Uterus (tissue), 4 donors: ENCODE measurements around the gene REM1. TPM values are rescaled to one million over a fixed set of nuclear protein-coding genes. Genes with fewer than 3 reads are reported as not detected.

Source experiments
- DNase-seq, 2 donors: peaks; one replicate each; pipeline ENCODE4 v3.0.0-alpha.2; 2019 to 2020
- H3K27ac ChIP-seq, 2 donors: fragments of 200-600 bp; sonication (generic); 1 replicate in 1 of 2; 2 replicates in 1 of 2; pipeline ENCODE4 v1.5.1; 2016 to 2018
- H3K27me3 ChIP-seq, 2 donors: fragments of 200-600 bp; sonication (generic); one replicate each; pipeline ENCODE4 v1.5.1; 2018 to 2019; ENCODE audit warnings: control low read depth in 1 of 2
- H3K36me3 ChIP-seq, 2 donors: fragments of 200-600 bp; sonication (generic); one replicate each; pipeline ENCODE4 v1.5.1; 2019; ENCODE audit warnings: control low read depth in 1 of 2
- H3K4me1 ChIP-seq, 2 donors: fragments of 200-600 bp; sonication (generic); one replicate each; pipeline ENCODE4 v1.5.1; 2018 to 2019; ENCODE audit warnings: control low read depth in 1 of 2
- H3K4me3 ChIP-seq, 2 donors: fragments of 200-600 bp; sonication (generic); 1 replicate in 1 of 2; 2 replicates in 1 of 2; pipeline ENCODE4 v1.5.1; 2018 to 2019; ENCODE audit warnings: mild to moderate bottlenecking in 1 of 2
- H3K9me3 ChIP-seq, 2 donors: fragments of 200-600 bp; sonication (generic); one replicate each; pipeline ENCODE4 v1.5.1; 2019; ENCODE audit warnings: control low read depth in 1 of 2
- CTCF ChIP-seq, 4 experiments: fragments of 200-600 bp in 2 of 4; fragments of 450-650 bp in 2 of 4; sonication (generic) in 2 of 4; IDR thresholded peaks; one replicate each; pipeline ENCODE4 v1.5.1; 2016 to 2019; ENCODE audit warnings: antibody characterized with exemption in 4 of 4, mild to moderate bottlenecking in 2 of 4, moderate library complexity in 1 of 4
- POLR2A ChIP-seq, 2 donors: fragments of 450-650 bp; IDR thresholded peaks; one replicate each; pipeline ENCODE4 v1.6.1; 2016; ENCODE audit warnings: antibody characterized with exemption in 2 of 2, mild to moderate bottlenecking in 1 of 2, moderate library complexity in 1 of 2
- intact Hi-C: fragments of 100-400 bp; cut with DNase I; formaldehyde crosslinking; loops from one replicate; pipeline ENCODE4 v1.15.1; 2023; ENCODE audit warnings: low total_unique reads
- total RNA-seq, 4 donors: library from RNA; depleted of rRNA in 3 of 4; stranded (reverse); fragments of >200 nt in 3 of 4; gene quantifications; one replicate each; pipeline versions ENCODE4 v1.1.0 to v1.2.4, GENCODE V29; 2014 to 2023
- donor health status: DM: yes; HTN: yes; CAD: no.

REM1 gene
- total RNA-seq, 4 donors from 2014 or later, result 0.59 to 12.1 (median 8.7) TPM

GRCh38 chr20:31508517-31509244 lies 33.6 kb downstream of the REM1 start:
- Histone ChIP-seq H3K36me3 (no peaks in the 10 kb centered on the region), H3K4me1 (no peaks in the 10 kb centered on the region), H3K27ac (no peak overlapping the region), H3K4me3 (no peak overlapping the region), H3K9me3 (no peaks in the 10 kb centered on the region), H3K27me3 (no peaks in the 10 kb centered on the region)
- intact Hi-C loops, result no loop called here
- TF ChIP-seq POLR2A (IDR thresholded peaks at IDR 0.05), result no peak
- TF ChIP-seq CTCF (IDR thresholded peaks at IDR 0.05), result no peak
- DNase-seq, result no peak

GRCh38 chr20:31514154-31515071 lies 39.3 kb downstream of the REM1 start, which contains the start of gene HM13:
TSS of gene HM13 (plus strand) at chr20:31514442. CDS start at chr20:31514552, 110 bp downstream.
- Histone ChIP-seq H3K27me3 (no peaks in the 10 kb centered on the region), H3K27ac (peak within 1 kb of the TSS; percentile 62 to 74), H3K4me3 (peak within 1 kb of the TSS; percentile 69 to 92), H3K36me3 (no peaks in the 10 kb centered on the region), H3K4me1 (peaks cover 5 to 19% of the 10 kb centered on the region in 2 donors), H3K9me3 (no peaks in the 10 kb centered on the region)
- peak; percentile 90 to 92 for DNase-seq
- TF ChIP-seq POLR2A (IDR thresholded peaks at IDR 0.05) (peak; percentile 60 to 82), CTCF (IDR thresholded peaks at IDR 0.05) (peak; percentile 93 to 99 (median 98))
- intact Hi-C loops, result no loop called here

- Histone ChIP-seq H3K4me3 (peak overlapping the region; percentile 69 to 92), H3K27me3 (no peaks in the 10 kb centered on the region), H3K27ac (peak overlapping the region; percentile 62 to 74), H3K9me3 (no peaks in the 10 kb centered on the region), H3K4me1 (peaks cover 5 to 19% of the 10 kb centered on the region in 2 donors), H3K36me3 (no peaks in the 10 kb centered on the region)
- no peak for DNase-seq
- TF ChIP-seq CTCF (IDR thresholded peaks at IDR 0.05) (no peak), POLR2A (IDR thresholded peaks at IDR 0.05) (no peak)
- intact Hi-C loops, result no loop called here
These were observed 40.1 kb downstream of the REM1 start for GRCh38 chr20:31515072-31515774.

- Histone ChIP-seq H3K4me1 (peaks cover 5 to 19% of the 10 kb centered on the region in 2 donors), H3K27ac (peak overlapping the region in 1 of 2 donors; percentile 62), H3K9me3 (no peaks in the 10 kb centered on the region), H3K4me3 (peak overlapping the region; percentile 69 to 92), H3K36me3 (no peaks in the 10 kb centered on the region), H3K27me3 (no peaks in the 10 kb centered on the region)
- no peak for DNase-seq
- intact Hi-C loops, result no loop called here
- no peak for TF ChIP-seq POLR2A (IDR thresholded peaks at IDR 0.05)
- no peak for TF ChIP-seq CTCF (IDR thresholded peaks at IDR 0.05)
These were observed 40.7 kb downstream of the REM1 start for GRCh38 chr20:31515775-31516107.
